ENCODE data around the gene PKP1.

Gene PKP1

GRCh38 chr1:201268604-201269151 lies 14.6 kb upstream of the PKP1 start:
- no peak for TF ChIP-seq CTCF (IDR thresholded peaks at IDR 0.05; ENCODE audit: low read depth, low read length)
- H3K9me3 ChIP-seq: no peaks in the 10 kb centered on the region
- no peak overlapping the region; the same call in 1 of the 2 replicates for H3K4me3 ChIP-seq (ENCODE audit: low read depth, low read length)
- no peaks in the 10 kb centered on the region for H3K27me3 ChIP-seq
- H3K36me3 ChIP-seq: no peaks in the 10 kb centered on the region
- peaks cover 32% of the 10 kb centered on the region for H3K4me1 ChIP-seq
- peak; percentile 92 for DNase-seq

- Histone ChIP-seq H3K36me3 (no peaks in the 10 kb centered on the region), H3K4me3 (ENCODE audit: low read depth, low read length) (no peak overlapping the region), H3K27me3 (no peaks in the 10 kb centered on the region), H3K9me3 (no peaks in the 10 kb centered on the region), H3K4me1 (peaks cover 32% of the 10 kb centered on the region)
- no peak for DNase-seq
- no peak for TF ChIP-seq CTCF (IDR thresholded peaks at IDR 0.05; ENCODE audit: low read depth, low read length)
These were observed 14.0 kb upstream of the PKP1 start for GRCh38 chr1:201269281-201269680.

GRCh38 chr1:201269900-201270410 lies 13.4 kb upstream of the PKP1 start:
- Histone ChIP-seq H3K4me1 (peaks cover 32% of the 10 kb centered on the region), H3K9me3 (no peaks in the 10 kb centered on the region), H3K27me3 (no peaks in the 10 kb centered on the region)

GRCh38 chr1:201270616-201271390 lies 12.5 kb upstream of the PKP1 start:
- H3K27me3 ChIP-seq: no peaks in the 10 kb centered on the region
- no peaks in the 10 kb centered on the region for H3K36me3 ChIP-seq
- no peaks in the 10 kb centered on the region for H3K9me3 ChIP-seq
- DNase-seq: no peak
- peaks cover 30% of the 10 kb centered on the region for H3K4me1 ChIP-seq
- no peak for TF ChIP-seq CTCF (IDR thresholded peaks at IDR 0.05; ENCODE audit: low read depth, low read length)
- no peak overlapping the region for H3K4me3 ChIP-seq (ENCODE audit: low read depth, low read length)

More at GRCh38 chr1:201269900-201270410, 13.4 kb upstream of the PKP1 start:
- TF ChIP-seq CTCF (IDR thresholded peaks at IDR 0.05; ENCODE audit: low read depth, low read length): no peak
- H3K36me3 ChIP-seq: no peaks in the 10 kb centered on the region
- H3K4me3 ChIP-seq (ENCODE audit: low read depth, low read length): no peak overlapping the region
- no peak for DNase-seq

- peaks cover 16% of the 10 kb centered on the region for H3K4me1 ChIP-seq
These were observed 10.5 kb upstream of the PKP1 start for GRCh38 chr1:201272799-201273198.

More at GRCh38 chr1:201272799-201273198, 10.5 kb upstream of the PKP1 start:
- DNase-seq: no peak
- Histone ChIP-seq H3K9me3 (no peaks in the 10 kb centered on the region), H3K4me3 (ENCODE audit: low read depth, low read length) (no peak overlapping the region), H3K36me3 (no peaks in the 10 kb centered on the region), H3K27me3 (no peaks in the 10 kb centered on the region)
- no peak for TF ChIP-seq CTCF (IDR thresholded peaks at IDR 0.05; ENCODE audit: low read depth, low read length)
